GM18858 (cell line): ENCODE results near the gene NAPSA.
"Not testable (repeated sequence)": the region's sequence is repeated elsewhere in the genome, so short reads cannot be mapped to it uniquely, and the experiment has no call there.

Source experiments
- ATAC-seq: cut with Tn5 transposase; IDR thresholded peaks from one replicate; pipeline ENCODE4 v1.9.1; 2021; ENCODE audit not compliant: unreplicated experiment

The NAPSA gene

DNA sequence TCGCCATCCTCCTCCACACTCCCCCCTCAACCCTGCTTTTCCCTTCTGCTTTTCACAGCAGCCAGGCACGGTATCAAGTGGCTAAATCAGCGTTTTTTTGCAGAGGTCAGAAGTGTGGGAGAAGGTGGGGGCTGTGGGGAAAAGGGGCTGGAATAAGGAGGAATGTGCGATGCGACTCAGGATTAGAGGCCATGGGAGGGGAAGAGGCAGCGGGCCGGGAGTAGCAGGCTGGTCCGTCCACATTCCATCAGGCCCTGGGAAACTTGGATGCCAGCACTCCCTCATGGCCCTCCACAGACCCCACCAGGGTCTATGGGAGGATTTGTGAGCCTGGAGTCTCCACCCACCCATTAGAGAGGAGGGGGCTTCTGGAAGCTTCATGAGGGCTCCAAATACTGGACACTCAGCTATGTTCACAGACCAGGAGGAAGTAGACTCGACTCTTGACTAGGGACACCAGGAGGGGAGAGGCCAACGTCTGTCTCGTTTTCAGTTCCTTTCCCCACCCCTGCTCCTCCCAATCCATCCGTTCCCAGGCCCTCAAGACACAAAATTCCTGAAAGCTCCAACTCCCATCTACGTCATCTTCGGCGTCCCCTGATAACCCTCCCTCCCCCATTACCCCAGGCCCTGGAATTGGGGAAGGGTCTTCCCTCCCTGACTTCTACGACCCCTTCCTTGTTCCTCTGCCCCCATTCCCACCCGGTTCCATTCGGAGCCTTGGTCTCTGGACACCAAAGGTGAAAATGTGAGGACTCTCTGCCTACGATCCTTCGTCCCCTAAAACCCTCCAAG is 33.0 kb downstream of the NAPSA start:
- no peak for ATAC-seq

DNA sequence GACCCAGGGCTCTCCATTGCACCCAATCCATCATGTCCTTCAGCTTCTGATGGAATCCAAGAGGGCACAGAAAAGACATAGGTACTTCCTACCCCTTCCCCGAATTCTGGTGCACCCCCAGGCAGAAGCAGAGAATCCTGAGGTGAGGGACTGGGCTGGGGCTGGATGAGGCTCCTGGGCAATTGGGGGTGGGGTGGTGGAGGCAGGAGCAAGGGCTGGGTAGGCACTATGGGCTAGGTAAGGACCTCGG is 33.5 kb downstream of the NAPSA start:
- ATAC-seq: no peak

DNA sequence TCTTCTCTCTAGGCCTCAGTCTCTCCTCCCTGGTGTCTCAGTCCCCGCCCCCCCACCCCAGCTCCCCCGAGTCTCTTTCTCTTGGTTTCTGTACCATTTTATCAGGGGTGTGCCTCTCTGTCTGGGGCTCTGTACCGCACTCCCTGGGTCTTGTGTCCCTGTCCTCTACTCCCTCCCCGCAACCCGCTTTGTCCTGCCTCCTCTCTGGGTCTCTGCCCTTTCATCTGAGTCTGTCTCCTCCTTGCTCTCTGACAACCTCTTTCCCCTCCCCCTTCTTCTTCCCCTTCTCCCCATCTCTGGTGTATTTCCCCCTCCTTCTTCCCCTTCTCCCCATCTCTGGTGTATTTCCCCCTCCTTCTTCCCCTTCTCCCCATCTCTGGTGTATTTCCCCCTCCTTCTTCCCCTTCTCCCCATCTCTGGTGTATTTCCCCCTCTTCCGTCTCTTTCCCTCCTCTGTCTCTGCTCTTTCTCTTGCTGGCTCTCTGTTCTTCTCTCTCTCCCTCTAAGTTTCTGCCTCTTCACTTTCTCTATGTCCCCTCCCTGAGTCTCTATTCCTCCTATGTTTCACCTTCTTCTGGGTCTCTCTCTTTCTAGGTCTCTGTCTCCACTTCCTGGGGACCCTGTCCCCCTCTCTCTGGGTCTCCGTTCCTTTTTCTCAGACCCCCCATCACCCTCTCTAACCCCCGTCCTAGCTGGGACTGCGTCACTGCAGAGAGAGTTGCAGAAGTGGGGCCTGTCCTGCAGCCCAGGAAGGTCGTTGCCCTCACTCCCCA is 34.0 kb downstream of the NAPSA start:
- ATAC-seq: no peak

DNA sequence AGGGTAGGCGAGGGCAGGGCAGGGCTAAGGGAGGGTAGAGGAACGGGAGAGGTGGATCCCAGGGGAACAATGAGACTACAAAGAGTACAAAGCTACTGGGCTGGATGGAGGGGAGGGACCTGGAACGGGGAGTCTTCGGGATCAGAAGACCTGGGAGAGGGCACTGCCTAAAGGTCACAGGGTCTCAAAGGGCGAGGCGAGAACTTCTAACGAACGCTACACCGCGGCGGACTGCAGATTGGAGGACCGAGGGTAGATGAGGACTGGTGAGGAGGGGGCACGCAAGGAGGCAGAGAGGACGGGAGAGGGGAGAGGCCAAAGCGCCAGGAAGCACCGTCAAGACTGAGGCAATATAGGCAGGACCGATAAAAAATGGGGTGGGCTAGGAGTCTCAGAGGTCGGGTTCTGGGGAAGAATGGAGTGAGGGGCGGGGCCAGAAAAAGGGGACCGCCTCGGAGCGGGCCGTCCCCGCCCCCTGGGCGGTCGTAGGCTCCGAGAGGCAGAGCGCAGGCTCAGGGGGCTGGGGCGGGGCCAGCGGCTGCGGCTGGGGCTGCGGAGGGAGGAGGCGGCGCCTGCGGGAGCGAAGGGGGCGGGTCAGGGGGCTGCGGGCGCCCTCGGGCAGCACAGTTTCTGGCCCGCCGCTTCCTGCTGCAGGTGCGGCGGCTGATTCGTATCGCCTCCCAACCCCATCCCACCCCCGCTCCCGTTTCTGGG is 34.9 kb downstream of the NAPSA start:
- ATAC-seq: no peak

DNA sequence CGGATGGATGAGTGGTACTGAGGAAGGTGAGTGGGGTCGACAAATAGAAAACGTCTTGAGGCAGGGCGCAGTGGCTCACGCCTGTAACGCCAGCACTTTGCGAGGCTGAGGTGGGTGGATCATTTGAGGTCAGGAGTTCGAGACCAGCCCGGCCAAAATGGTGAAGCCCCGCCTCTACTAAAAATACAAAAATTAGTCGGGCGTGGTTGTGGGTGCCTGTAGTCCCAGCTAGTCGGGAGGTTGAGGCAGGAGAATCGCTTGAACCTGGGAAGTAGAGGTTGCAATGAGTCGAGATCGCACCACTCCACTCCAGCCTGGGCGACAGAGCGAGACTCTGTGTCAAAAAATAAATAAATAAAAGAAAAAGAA is 35.5 kb downstream of the NAPSA start:
- ATAC-seq: not testable (repeated sequence)

DNA sequence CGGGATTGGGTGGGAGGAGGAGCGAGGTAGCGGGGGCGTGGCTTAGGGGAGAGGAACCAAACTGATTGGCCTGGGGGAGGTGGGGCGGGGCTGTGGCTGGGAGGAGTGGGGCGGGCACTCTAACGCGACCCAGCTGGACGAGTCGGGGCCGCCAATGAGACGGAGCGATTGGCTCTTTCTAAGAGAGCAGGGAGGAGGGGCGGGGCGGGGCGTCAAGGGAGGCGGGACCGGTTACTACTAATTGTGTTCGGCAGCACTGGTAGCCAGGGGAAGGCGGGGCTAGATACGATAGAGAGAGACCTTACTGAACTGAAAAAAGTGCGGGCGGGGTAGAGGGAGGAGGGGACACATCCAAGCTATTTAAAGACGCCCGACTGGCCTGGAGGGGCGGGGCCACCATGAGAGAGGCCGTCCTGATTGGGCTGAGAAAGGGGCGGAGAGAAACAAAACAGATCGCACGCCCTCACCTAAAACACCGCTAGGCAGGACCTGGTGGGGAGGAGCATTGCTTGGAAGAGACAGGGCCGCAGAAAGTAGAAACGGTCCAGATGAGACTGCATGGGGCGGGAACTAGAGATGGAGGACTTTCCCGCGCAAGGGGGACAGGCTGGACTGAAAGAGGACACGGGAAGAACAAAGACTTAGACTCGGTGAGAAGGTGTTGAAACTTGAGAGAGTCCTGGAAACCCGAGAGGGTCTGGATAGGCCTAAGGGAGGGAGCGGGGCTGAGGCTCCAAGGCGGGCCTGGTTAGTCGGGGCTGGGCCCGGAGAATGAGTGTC is 36.1 kb downstream of the NAPSA start, which contains the start of gene KCNC3:
KCNC3 (minus strand) TSS at position 232 of the 780 bp plus-strand sequence. CDS start 295 bp downstream, outside the sequence.
- ATAC-seq: peak; percentile 30

DNA sequence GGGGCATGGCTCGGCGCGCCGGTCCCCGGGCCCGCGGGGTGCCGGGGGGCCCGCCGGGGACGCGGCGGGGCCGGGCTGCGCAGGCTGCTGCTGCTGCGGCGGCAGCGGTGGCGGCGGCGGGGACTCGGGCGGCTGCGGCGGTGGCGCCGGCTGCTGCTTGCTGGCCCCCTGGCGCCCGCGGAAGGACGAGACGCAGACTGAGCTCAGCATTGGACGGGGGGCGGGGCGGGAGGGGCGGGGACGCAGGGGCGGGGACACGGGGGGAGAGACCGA is 36.6 kb downstream of the NAPSA start:
- no peak for ATAC-seq

DNA sequence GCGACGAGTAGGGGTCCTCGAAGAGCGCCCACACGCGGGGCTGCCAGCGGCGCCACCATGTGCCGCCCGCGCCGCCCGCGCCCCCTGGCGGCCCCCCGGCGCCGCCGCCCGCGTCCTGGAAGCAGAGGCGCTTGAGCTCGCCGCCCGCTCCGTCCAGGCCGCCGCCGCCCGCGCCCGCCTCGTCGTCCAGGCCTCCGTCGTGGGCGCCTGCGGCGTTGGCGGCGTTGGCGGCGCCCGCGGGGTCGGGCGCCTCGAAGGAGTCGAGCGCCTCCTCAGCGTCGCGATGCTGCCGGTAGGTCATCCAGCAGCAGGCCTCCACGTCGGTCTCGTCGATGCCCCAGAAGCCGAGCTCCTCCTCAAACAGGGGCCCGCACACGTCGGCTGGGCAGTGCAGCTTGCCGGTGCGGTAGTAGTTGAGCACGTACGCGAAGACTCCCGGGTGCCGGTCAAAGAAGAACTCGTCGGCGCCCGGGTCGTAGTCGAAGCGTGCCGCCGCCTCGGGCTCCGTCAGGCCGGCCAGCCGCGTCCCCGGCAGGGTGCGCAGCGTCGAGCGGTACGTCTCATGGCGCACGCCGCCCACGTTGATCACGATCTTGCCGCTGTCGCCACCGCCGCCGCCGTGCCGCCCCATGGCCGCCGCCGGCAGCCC is 37.1 kb downstream of the NAPSA start:
- ATAC-seq: no peak

DNA sequence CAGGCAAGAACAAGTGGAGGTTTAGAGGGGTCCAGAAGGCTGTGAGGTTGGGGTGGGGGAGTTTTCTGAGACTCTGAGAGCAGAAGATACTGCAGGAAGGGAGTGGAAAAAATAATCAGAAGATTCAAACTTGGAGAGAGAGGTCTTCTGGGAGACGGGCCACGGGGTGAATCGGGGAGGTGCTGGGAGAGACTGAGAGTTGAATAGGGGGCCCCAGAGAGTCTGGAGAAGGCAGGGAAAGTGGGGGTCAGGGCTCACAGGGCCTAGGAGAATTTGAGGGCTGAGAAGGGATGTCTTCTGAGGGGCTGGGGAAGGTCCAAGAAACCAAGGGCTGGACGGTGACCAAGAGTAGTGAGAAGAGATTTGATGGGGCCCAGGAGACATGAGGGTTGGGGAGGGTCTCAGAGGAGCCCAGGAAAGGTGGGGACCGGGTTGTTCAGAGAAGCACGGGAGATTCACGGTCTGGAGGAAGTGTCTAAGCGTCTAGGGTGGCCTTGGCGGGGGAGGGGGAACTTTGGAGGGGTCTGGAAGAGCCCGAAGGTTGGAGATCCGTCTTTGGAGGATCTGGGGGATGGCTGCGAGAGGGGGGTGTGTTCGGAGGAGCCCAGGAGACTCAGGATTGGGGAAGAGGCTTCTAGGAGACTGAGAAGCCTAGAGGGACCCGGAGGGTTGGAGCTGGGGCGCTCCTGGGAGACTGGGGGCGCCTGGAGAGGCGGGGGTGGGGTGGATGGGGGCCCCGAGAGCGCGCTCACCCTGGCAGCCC is 37.8 kb downstream of the NAPSA start:
- ATAC-seq: no peak

DNA sequence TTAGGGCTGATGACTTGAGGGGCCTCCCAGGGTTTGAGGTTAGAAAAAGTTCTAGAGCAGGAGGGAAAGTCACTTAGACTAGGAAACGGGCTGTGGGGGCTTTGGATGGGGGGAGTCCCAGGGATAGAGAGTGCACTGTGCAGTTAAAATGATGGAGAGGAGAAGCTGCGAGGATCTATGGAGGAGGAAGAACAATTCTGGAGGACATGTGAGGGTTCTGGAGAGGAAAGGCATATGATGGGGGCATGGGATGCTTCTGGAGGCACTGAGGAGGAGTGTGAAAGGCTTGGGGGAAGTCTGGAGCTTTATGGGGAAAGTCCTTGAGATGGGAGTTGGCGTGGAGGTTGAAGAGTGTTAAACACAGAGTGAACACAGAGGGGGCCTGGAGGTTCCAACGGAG is 38.4 kb downstream of the NAPSA start:
- ATAC-seq: no peak

DNA sequence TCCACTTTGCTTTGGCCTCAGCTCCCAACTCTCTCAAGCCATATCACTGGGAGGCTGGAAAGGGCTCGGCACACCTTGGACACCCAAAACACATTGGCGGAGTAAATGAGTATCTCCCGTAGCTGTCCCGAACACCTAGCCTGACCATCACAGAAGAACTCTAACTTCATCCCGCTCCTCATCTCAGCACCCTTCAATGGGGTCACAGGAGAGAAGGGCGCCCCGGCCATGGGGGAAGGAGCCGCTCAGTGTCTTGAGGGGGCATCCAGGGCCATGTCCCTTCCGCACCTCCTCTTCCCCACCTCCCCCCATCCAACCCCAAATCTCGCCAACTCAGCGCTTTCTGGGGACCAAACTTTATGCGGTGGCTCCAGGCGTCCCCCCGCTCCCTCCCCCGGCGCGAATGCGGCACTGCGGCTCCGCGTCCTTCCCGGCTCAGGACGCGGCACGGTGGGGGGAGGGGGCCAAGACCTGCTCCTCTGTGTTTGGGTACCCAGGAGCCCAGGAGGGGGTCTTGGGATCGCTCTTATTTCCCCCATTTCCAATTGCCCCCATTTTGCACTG is 39.3 kb downstream of the NAPSA start:
- ATAC-seq: no peak

DNA sequence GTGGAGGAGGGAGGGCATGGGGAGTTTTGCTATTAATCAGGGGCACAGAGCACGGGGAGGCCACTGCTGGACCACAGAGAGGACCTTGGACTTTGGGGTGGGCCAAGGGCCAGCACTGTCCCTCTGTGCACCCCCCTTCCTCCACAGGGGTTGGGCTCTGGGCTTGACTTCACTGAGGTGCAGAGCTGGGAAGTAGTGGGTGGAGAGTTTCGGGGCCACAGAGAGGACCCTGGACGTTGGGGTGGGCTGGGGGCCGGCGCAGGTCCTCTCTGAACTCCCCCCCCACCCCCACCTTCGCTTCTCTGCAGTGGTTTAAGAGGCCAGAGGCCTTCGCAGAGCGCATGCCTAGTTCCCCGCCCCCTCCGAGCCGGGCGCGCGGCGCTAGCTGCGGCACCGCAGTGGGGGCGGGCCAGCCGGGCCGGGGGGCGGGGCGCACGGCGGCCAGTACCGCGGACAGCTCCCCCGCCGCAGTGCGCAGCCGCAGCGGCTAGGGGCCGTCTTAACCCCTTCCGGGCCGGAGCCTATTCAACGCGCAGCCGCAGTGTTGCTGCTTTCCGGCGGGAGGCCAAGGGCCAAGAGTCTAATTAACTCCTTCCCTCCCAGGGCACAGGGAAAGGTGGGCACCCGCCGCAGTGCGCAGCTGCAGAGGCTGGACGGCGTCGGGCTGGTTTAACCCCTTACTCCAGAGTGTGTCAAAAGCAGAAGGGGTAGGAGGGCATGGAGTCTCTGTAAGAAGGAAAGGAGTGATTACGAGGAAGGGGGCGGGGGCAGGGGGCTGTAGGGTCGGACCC is 39.9 kb downstream of the NAPSA start:
- no peak for ATAC-seq

DNA sequence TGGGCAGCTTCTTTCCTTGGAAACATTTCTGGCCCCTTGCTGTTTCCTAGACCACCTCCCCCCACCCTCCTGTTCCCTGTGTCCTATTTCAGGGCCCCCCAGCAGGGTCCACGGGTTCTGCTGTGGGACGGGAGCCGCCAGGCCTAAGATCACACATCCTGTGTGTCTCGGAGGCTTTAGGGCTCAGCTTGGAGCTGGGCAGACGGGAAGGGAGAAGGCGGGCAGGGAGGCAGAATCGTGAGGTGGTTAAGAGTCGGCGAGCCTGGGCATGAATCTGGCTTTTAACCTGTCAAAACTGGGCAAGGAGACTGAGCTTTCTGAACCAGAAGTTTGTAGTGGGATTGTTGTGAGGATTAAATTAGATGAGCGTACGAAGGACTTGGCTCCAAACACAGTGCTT is 41.1 kb downstream of the NAPSA start:
- no peak for ATAC-seq

DNA sequence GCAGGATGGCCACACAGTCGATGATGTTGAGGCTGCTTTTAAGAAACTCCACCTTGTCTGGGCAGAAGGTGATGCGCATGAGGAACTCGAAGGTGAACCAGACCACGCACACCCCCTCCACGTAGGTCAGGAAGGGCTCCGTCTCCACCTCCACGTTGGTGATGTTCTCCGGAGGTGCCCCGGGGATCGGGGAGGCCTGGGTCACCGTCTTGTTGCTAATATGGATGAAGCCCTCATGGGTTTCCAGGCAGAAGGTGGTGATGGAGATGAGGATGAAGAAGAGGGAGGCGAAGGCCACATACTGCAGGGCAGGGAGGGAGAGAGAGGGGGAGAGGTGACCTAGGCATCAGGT is 41.7 kb downstream of the NAPSA start:
- no peak for ATAC-seq

DNA sequence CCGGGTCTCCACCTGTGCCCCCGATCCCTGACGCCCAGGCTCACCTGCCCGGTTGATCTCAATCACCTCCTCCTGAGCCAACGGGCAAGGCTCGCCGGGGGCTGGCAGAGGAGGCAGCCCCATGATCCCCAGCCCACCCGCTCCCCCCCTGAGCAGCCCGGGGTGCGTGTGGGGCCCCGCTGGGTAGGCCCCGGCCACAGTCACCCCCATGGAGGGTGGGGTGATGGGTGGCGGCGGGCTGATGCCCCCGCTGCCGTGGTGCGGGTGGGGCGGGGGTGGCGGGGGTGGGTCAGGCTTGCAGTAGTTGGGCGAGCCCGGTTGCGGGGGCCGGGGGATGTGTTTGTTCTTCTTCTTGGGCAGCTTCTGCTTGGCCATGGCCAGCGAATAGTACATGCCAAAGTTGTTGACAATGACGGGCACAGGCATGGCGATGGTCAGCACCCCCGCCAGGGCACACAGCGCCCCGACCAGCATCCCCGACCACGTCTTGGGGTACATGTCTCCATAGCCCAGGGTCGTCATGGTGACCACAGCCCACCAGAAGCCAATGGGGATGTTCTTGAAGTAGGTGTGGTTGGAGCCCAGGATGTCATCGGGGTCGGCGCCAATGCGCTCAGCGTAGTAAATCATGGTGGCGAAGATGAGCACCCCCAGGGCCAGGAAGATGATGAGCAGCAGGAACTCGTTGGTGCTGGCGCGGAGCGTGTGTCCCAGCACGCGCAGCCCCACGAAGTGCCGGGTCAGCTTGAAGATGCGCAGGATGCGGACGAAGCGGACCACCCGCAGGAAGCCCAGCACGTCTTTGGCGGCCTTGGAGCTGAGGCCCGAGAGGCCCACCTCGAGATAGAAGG is 42.3 kb downstream of the NAPSA start:
- ATAC-seq: no peak

DNA sequence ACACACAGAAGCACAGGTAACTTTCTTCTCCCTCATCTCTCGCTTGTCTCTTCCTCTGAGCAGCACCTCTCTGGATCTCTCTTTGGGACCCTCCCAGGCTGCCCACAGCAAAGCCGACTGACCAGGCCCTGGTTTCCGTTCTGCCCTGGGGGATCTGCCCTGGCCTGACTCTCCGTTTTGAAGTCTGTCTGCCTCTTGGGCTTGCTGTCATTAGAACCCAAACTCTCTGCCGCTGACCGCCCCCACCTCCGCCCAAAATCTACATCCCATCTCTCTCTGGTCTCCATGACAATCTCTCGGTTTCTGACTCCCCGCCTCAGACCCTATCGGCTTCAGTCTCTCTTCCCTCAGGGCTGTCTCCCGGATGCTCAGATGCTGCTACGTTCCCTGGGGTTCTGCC is 43.2 kb downstream of the NAPSA start:
- ATAC-seq: no peak

DNA sequence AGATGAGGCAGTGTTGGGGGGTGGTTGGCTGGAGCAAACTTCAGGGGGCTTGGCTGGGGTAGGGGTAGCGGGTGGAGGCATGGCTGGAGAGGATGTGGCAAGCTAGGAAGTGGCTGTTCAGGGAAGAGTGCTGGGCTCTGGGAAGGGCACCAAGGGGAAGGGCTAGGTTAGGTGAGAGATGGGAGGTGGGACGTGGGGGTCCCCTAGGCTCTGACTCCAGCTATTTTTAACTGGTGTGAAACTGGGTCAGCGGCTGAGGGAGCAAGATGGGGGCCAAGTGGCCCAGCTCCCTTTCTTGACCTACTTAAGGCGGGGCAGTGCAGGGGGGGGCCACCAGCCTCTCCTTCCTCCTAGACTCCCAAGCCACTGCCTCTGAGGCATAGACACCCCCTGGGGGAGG is 43.6 kb downstream of the NAPSA start:
- ATAC-seq: no peak

DNA sequence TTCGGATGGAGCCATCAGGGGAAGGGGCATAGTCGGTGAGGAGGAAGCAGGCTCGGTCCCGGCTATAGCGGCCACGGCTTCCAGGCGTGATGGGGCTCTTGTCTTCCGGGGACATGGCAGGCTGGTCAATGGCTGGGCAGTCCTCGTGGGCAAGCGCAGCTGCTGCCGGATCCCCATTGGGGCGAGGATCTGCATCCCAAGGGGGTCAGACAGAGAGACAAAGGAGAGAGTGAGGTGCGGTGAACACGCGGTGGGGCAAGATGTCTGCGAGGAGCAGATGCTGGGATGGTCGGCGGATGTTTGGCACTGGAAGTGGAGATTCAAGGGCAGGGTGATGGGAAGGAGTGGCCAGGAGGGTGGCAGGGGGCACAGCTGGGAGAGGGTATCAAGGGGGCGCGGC is 44.8 kb downstream of the NAPSA start:
- ATAC-seq: no peak
